Natural killer cell treated with Interleukin-12 subunit alpha and Interleukin-12 subunit beta and Interleukin-15 and Interleukin-18, amount 100 ng/mL, for 72 hours (primary cell): ENCODE data around the gene RGS19. TPM values are rescaled to one million over a fixed set of nuclear protein-coding genes. Genes with fewer than 3 reads are reported as not detected.

Experiments
- ATAC-seq, 2 donors: fragments of 150-1000 bp; cut with Tn5 transposase in 1 of 2; sonication (Bioruptor Pico), chemical (Tn5 transposase) in 1 of 2; 2 replicates each; pipeline ENCODE4 v1.10.0; 2021
- DNase-seq: peaks from one replicate; pipeline ENCODE4 v3.0.0; 2022; ENCODE audit warnings: low spot score
- H3K27ac Mint-ChIP-seq, 2 donors: 1 replicate in 1 of 2; 2 replicates in 1 of 2; pipeline ENCODE4 v1.8.0; 2022; ENCODE audit warnings: mixed read lengths in 2 of 2, mild to moderate bottlenecking in 1 of 2, moderate library complexity in 1 of 2
- H3K27me3 Mint-ChIP-seq, 2 donors: 1 replicate in 1 of 2; 2 replicates in 1 of 2; pipeline ENCODE4 v1.8.0; 2022; ENCODE audit warnings: mixed read lengths in 2 of 2
- H3K36me3 Mint-ChIP-seq: one replicate; pipeline ENCODE4 v1.8.0; 2022; ENCODE audit warnings: mixed read lengths
- H3K4me1 Mint-ChIP-seq, 2 donors: 1 replicate in 1 of 2; 2 replicates in 1 of 2; pipeline ENCODE4 v1.8.0; 2022; ENCODE audit warnings: low read depth in 2 of 2, mixed read lengths in 2 of 2, mild to moderate bottlenecking in 1 of 2
- H3K4me3 Mint-ChIP-seq: one replicate; pipeline ENCODE4 v1.8.0; 2022; ENCODE audit warnings: mixed read lengths
- H3K9me3 Mint-ChIP-seq: 2 replicates; pipeline ENCODE4 v1.8.0; 2022; ENCODE audit warnings: mixed read lengths
- total RNA-seq, 2 donors: library from RNA; stranded (reverse); gene quantifications; one replicate each; pipeline ENCODE4 v1.2.3, GENCODE V29; 2022

The RGS19 gene
- total RNA-seq, 2 donors from 2014 or later = 27.1 to 33.4 TPM

GRCh38 chr20:64036346-64037198, 42.7 kb downstream of the RGS19 start:
- H3K9me3 Mint-ChIP-seq = no peaks in the 10 kb centered on the region
- no peak for ATAC-seq
- DNase-seq = no peak
- H3K4me3 Mint-ChIP-seq = no peak overlapping the region
- no peak overlapping the region for H3K27ac Mint-ChIP-seq
- H3K36me3 Mint-ChIP-seq = no peaks in the 10 kb centered on the region
- H3K27me3 Mint-ChIP-seq = peaks cover 0 to 8% of the 10 kb centered on the region in 2 donors
- H3K4me1 Mint-ChIP-seq = peaks cover 7 to 18% of the 10 kb centered on the region in 2 donors

- H3K4me1 Mint-ChIP-seq = peaks cover 7 to 18% of the 10 kb centered on the region in 2 donors
- H3K9me3 Mint-ChIP-seq = no peaks in the 10 kb centered on the region
- ATAC-seq (no peak), DNase-seq (no peak)
- H3K27ac Mint-ChIP-seq = peak within 1 kb of the TSS in 1 of 2 donors; percentile 68
- H3K36me3 Mint-ChIP-seq = no peaks in the 10 kb centered on the region
- peaks cover 0 to 6% of the 10 kb centered on the region in 2 donors for H3K27me3 Mint-ChIP-seq
- peak within 1 kb of the TSS; percentile 47 for H3K4me3 Mint-ChIP-seq
These were observed 43.4 kb downstream of the RGS19 start, which contains the start of gene C20orf204 for GRCh38 chr20:64035933-64036345. TSS of gene C20orf204 (plus strand) at chr20:64036182. CDS start at chr20:64036324, 142 bp downstream.

GRCh38 chr20:64035066-64035932, 44.0 kb downstream of the RGS19 start:
- peak in 1 of 2 donors; percentile 44 for ATAC-seq
- peak overlapping the region in 1 of 2 donors; percentile 68 for H3K27ac Mint-ChIP-seq
- no peak for DNase-seq
- no peaks in the 10 kb centered on the region for H3K9me3 Mint-ChIP-seq
- H3K36me3 Mint-ChIP-seq = no peaks in the 10 kb centered on the region
- H3K4me3 Mint-ChIP-seq = peak overlapping the region; percentile 47
- H3K27me3 Mint-ChIP-seq = peaks cover 0 to 6% of the 10 kb centered on the region in 2 donors
- H3K4me1 Mint-ChIP-seq = peaks cover 7 to 18% of the 10 kb centered on the region in 2 donors

GRCh38 chr20:64033981-64034493, 45.3 kb downstream of the RGS19 start:
- peak overlapping the region; percentile 56 for H3K4me3 Mint-ChIP-seq

GRCh38 chr20:64032706-64033624, 46.4 kb downstream of the RGS19 start:
- H3K4me3 Mint-ChIP-seq = no peak overlapping the region
- H3K9me3 Mint-ChIP-seq = no peaks in the 10 kb centered on the region

More at GRCh38 chr20:64033981-64034493, 45.3 kb downstream of the RGS19 start:
- Mint-ChIP-seq H3K9me3 (no peaks in the 10 kb centered on the region), H3K4me1 (peaks cover 7 to 18% of the 10 kb centered on the region in 2 donors), H3K27me3 (peaks cover 0 to 2% of the 10 kb centered on the region in 2 donors), H3K36me3 (no peaks in the 10 kb centered on the region), H3K27ac (peak overlapping the region; percentile 35 to 68)
- DNase-seq (no peak), ATAC-seq (no peak)

GRCh38 chr20:64031822-64032314, 47.5 kb downstream of the RGS19 start:
- Mint-ChIP-seq H3K27ac (no peak overlapping the region), H3K27me3 (no peaks in the 10 kb centered on the region), H3K36me3 (no peaks in the 10 kb centered on the region), H3K4me3 (no peak overlapping the region), H3K4me1 (peaks cover 5 to 12% of the 10 kb centered on the region in 2 donors), H3K9me3 (no peaks in the 10 kb centered on the region)
- ATAC-seq (no peak), DNase-seq (no peak)

More at GRCh38 chr20:64032706-64033624, 46.4 kb downstream of the RGS19 start:
- Mint-ChIP-seq H3K4me1 (peaks cover 7 to 18% of the 10 kb centered on the region in 2 donors), H3K27ac (peak overlapping the region in 1 of 2 donors; percentile 35), H3K27me3 (peaks cover 0 to 2% of the 10 kb centered on the region in 2 donors), H3K36me3 (no peaks in the 10 kb centered on the region)
- DNase-seq = no peak
- no peak for ATAC-seq

- no peak overlapping the region for H3K4me3 Mint-ChIP-seq
- no peaks in the 10 kb centered on the region for H3K9me3 Mint-ChIP-seq
- DNase-seq (no peak), ATAC-seq (no peak)
- no peak overlapping the region for H3K27ac Mint-ChIP-seq
- H3K4me1 Mint-ChIP-seq = peaks cover 5 to 12% of the 10 kb centered on the region in 2 donors
- no peaks in the 10 kb centered on the region for H3K36me3 Mint-ChIP-seq
- no peaks in the 10 kb centered on the region for H3K27me3 Mint-ChIP-seq
These were observed 48.8 kb downstream of the RGS19 start for GRCh38 chr20:64030371-64031134.

- no peaks in the 10 kb centered on the region for H3K27me3 Mint-ChIP-seq
- H3K9me3 Mint-ChIP-seq = no peaks in the 10 kb centered on the region
- no peak overlapping the region for H3K4me3 Mint-ChIP-seq
- ATAC-seq = no peak
- H3K27ac Mint-ChIP-seq = no peak overlapping the region
- H3K4me1 Mint-ChIP-seq = peaks cover 0 to 5% of the 10 kb centered on the region in 2 donors
- H3K36me3 Mint-ChIP-seq = no peaks in the 10 kb centered on the region
- no peak for DNase-seq
These were observed 49.8 kb downstream of the RGS19 start for GRCh38 chr20:64029293-64030117.

- H3K4me1 Mint-ChIP-seq = no peaks in the 10 kb centered on the region
- H3K27ac Mint-ChIP-seq = no peak overlapping the region
- no peaks in the 10 kb centered on the region for H3K9me3 Mint-ChIP-seq
- no peaks in the 10 kb centered on the region for H3K36me3 Mint-ChIP-seq
- DNase-seq = no peak
- ATAC-seq = no peak
- no peaks in the 10 kb centered on the region for H3K27me3 Mint-ChIP-seq
- H3K4me3 Mint-ChIP-seq = no peak overlapping the region
These were observed 51.2 kb downstream of the RGS19 start for GRCh38 chr20:64027981-64028685.

GRCh38 chr20:64025826-64026412, 53.4 kb downstream of the RGS19 start:
- no peak for ATAC-seq
- no peak for DNase-seq
- Mint-ChIP-seq H3K27ac (no peak overlapping the region), H3K36me3 (no peaks in the 10 kb centered on the region), H3K4me1 (no peaks in the 10 kb centered on the region), H3K27me3 (no peaks in the 10 kb centered on the region), H3K9me3 (no peaks in the 10 kb centered on the region), H3K4me3 (no peak overlapping the region)
